SK-N-MC (cell line): ENCODE data around the gene TOR1B.

Experiments used
- EZH2 ChIP-seq: fragments of 200-600 bp; sonication (generic); IDR thresholded peaks from one replicate; pipeline ENCODE4 v1.6.1; 2017; ENCODE audit warnings: antibody characterized with exemption
- POLR2AphosphoS5 ChIP-seq: IDR thresholded peaks from 2 replicates; pipeline ENCODE4 v1.6.1; 2012; ENCODE audit warnings: mild to moderate bottlenecking, low read depth, low read length, borderline replicate concordance

GRCh38 chr9:129853614-129854013, 50.6 kb downstream of the TOR1B start:
- TF ChIP-seq EZH2 (no peak), POLR2AphosphoS5 (no peak)
